H1 (cell line): Measurements from ENCODE around the gene RASSF10. TPM values are rescaled to one million over a fixed set of nuclear protein-coding genes. Genes with fewer than 3 reads are reported as not detected.

Experiments
- CHD1 ChIP-seq: IDR thresholded peaks from 2 replicates; pipeline ENCODE4 v1.6.1; 2012; ENCODE audit warnings: low read depth, low read length, improper control_type of control experiment
- EZH2 ChIP-seq: fragments of 200-600 bp; sonication (generic); IDR thresholded peaks from 2 replicates; pipeline ENCODE4 v1.7.1; 2012; ENCODE audit warnings: low read depth, mild to moderate bottlenecking, moderate library complexity, low read length, inconsistent platforms; ENCODE audit not compliant: severe bottlenecking
- HDAC6 ChIP-seq: IDR thresholded peaks from one replicate; pipeline ENCODE4 v1.7.1; 2012; ENCODE audit warnings: low read depth, mild to moderate bottlenecking, inconsistent platforms, low read length, moderate library complexity
- NANOG ChIP-seq: IDR thresholded peaks from 2 replicates; pipeline ENCODE4 v1.6.1; 2011; ENCODE audit warnings: low read length, low read depth, mild to moderate bottlenecking, inconsistent platforms; ENCODE audit not compliant: insufficient read depth, poor library complexity, severe bottlenecking
- SAP30 ChIP-seq: fragments of 300-600 bp; sonication (generic); IDR thresholded peaks from 2 replicates; pipeline ENCODE4 v1.7.1; 2012; ENCODE audit warnings: low read length, moderate library complexity, mild to moderate bottlenecking, inconsistent platforms; ENCODE audit not compliant: insufficient read depth, insufficient replicate concordance
- SIN3A ChIP-seq, 2 experiments: IDR thresholded peaks in 1 of 2; conservative IDR thresholded peaks in 1 of 2; 2 replicates each; pipeline ENCODE4 v1.6.1; 2011 to 2012; ENCODE audit warnings: low read length in 2 of 2, improper control_type of control experiment in 1 of 2, low read depth in 1 of 2, mild to moderate bottlenecking in 1 of 2
- SP2 ChIP-seq: IDR thresholded peaks from 2 replicates; pipeline ENCODE4 v1.6.1; 2012; ENCODE audit warnings: mild to moderate bottlenecking, low read length, inconsistent platforms
- ZNF274 ChIP-seq: IDR thresholded peaks from 2 replicates; pipeline ENCODE4 v1.7.0; 2012; ENCODE audit warnings: low read length, borderline replicate concordance; ENCODE audit errors: extremely low read depth
- polyA plus RNA-seq, 7 experiments: library from polyadenylated mRNA; depleted of rRNA in 3 of 7; stranded (reverse) in 5 of 7; unstranded in 2 of 7; fragments of >200 nt in 5 of 7; fragments of 200-250 nt in 2 of 7; gene quantifications; 1 replicate in 5 of 7; 2 replicates in 1 of 7; 4 replicates in 1 of 7; pipeline versions ENCODE4 v1.2.1 to v1.2.3, GENCODE V29; 2011 to 2013; ENCODE audit warnings: missing spikeins in 2 of 7, mixed read lengths in 2 of 7
- total RNA-seq: library from RNA; stranded (reverse); fragmentation: NEBNext Ultra II Directional; extraction: Animal tissue kit (Norgen Biotek cat#: 25700); gene quantifications from 2 replicates; pipeline ENCODE4 v1.2.1, GENCODE V29; 2021
- TF ChIP-seq, protein P1 (sequence below): fragments of 300-600 bp; sonication (generic); IDR thresholded peaks from 2 replicates; pipeline ENCODE4 v1.7.1; 2012; ENCODE audit warnings: low read length, moderate library complexity, mild to moderate bottlenecking, inconsistent platforms; ENCODE audit not compliant: insufficient replicate concordance

The RASSF10 gene
- total and polyA plus RNA-seq, 2 of the 8 experiments (the other 6 are each of a cell fraction or from before 2014, with no cell fraction given), result 0.51 to 1.8 TPM

DNA sequence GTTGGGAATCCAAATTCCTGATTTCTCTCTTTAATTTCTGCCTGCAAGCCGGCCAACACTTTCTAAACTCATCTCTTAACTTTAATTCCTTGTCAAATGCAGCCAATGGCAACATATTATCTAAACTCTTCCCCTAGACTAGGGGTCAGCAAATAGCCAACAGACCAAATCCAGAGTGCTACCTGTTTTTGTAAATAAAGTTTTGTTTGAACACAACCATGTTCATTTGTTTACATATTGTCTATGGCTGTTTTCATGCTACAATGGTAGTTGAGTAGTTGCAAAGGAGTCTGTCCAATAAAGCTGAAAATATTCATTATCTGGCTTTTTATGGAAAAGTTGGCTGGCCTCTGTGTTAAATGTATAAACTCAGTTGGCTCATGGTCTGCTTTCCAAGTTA is 37.2 kb upstream of the RASSF10 start (continued):
- TF ChIP-seq, protein P1, sequence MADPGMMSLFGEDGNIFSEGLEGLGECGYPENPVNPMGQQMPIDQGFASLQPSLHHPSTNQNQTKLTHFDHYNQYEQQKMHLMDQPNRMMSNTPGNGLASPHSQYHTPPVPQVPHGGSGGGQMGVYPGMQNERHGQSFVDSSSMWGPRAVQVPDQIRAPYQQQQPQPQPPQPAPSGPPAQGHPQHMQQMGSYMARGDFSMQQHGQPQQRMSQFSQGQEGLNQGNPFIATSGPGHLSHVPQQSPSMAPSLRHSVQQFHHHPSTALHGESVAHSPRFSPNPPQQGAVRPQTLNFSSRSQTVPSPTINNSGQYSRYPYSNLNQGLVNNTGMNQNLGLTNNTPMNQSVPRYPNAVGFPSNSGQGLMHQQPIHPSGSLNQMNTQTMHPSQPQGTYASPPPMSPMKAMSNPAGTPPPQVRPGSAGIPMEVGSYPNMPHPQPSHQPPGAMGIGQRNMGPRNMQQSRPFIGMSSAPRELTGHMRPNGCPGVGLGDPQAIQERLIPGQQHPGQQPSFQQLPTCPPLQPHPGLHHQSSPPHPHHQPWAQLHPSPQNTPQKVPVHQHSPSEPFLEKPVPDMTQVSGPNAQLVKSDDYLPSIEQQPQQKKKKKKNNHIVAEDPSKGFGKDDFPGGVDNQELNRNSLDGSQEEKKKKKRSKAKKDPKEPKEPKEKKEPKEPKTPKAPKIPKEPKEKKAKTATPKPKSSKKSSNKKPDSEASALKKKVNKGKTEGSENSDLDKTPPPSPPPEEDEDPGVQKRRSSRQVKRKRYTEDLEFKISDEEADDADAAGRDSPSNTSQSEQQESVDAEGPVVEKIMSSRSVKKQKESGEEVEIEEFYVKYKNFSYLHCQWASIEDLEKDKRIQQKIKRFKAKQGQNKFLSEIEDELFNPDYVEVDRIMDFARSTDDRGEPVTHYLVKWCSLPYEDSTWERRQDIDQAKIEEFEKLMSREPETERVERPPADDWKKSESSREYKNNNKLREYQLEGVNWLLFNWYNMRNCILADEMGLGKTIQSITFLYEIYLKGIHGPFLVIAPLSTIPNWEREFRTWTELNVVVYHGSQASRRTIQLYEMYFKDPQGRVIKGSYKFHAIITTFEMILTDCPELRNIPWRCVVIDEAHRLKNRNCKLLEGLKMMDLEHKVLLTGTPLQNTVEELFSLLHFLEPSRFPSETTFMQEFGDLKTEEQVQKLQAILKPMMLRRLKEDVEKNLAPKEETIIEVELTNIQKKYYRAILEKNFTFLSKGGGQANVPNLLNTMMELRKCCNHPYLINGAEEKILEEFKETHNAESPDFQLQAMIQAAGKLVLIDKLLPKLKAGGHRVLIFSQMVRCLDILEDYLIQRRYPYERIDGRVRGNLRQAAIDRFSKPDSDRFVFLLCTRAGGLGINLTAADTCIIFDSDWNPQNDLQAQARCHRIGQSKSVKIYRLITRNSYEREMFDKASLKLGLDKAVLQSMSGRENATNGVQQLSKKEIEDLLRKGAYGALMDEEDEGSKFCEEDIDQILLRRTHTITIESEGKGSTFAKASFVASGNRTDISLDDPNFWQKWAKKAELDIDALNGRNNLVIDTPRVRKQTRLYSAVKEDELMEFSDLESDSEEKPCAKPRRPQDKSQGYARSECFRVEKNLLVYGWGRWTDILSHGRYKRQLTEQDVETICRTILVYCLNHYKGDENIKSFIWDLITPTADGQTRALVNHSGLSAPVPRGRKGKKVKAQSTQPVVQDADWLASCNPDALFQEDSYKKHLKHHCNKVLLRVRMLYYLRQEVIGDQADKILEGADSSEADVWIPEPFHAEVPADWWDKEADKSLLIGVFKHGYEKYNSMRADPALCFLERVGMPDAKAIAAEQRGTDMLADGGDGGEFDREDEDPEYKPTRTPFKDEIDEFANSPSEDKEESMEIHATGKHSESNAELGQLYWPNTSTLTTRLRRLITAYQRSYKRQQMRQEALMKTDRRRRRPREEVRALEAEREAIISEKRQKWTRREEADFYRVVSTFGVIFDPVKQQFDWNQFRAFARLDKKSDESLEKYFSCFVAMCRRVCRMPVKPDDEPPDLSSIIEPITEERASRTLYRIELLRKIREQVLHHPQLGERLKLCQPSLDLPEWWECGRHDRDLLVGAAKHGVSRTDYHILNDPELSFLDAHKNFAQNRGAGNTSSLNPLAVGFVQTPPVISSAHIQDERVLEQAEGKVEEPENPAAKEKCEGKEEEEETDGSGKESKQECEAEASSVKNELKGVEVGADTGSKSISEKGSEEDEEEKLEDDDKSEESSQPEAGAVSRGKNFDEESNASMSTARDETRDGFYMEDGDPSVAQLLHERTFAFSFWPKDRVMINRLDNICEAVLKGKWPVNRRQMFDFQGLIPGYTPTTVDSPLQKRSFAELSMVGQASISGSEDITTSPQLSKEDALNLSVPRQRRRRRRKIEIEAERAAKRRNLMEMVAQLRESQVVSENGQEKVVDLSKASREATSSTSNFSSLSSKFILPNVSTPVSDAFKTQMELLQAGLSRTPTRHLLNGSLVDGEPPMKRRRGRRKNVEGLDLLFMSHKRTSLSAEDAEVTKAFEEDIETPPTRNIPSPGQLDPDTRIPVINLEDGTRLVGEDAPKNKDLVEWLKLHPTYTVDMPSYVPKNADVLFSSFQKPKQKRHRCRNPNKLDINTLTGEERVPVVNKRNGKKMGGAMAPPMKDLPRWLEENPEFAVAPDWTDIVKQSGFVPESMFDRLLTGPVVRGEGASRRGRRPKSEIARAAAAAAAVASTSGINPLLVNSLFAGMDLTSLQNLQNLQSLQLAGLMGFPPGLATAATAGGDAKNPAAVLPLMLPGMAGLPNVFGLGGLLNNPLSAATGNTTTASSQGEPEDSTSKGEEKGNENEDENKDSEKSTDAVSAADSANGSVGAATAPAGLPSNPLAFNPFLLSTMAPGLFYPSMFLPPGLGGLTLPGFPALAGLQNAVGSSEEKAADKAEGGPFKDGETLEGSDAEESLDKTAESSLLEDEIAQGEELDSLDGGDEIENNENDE, result no peak
- TF ChIP-seq EZH2 (no peak), SAP30 (no peak), NANOG (no peak), CHD1 (no peak), HDAC6 (no peak), SP2 (no peak), ZNF274 (no peak), SIN3A (conservative IDR thresholded peaks at IDR 0.05 in 1 of 2, IDR thresholded peaks at IDR 0.05 in 1 of 2; ENCODE audit: low read depth in 1 of 2, low read length in 2 of 2) (no peak)
